Putamen (tissue), 1 donor: ENCODE measurements around the gene SEMA4D.

Experiments
- DNase-seq: peaks from one replicate; pipeline ENCODE4 v3.0.0-alpha.2; 2016; ENCODE audit warnings: low spot score

SEMA4D gene

GRCh38 chr9:89500008-89500407, 2.1 kb upstream of the SEMA4D start:
- no peak for DNase-seq

GRCh38 chr9:89498852-89499480, 1.1 kb upstream of the SEMA4D start:
- DNase-seq = no peak

GRCh38 chr9:89497257-89497963, 503 bp downstream of the SEMA4D start:
- no peak for DNase-seq

- DNase-seq = peak; percentile 56
Observed at GRCh38 chr9:89496645-89497256, 1.2 kb downstream of the SEMA4D start.

GRCh38 chr9:89495824-89496560, 1.9 kb downstream of the SEMA4D start:
- no peak for DNase-seq

- DNase-seq = no peak
Observed at GRCh38 chr9:89494199-89494598, 3.7 kb downstream of the SEMA4D start.

GRCh38 chr9:89493671-89494070, 4.2 kb downstream of the SEMA4D start:
- no peak for DNase-seq

- no peak for DNase-seq
Observed at GRCh38 chr9:89493181-89493580, 4.7 kb downstream of the SEMA4D start.

- no peak for DNase-seq
Observed at GRCh38 chr9:89492586-89492985, 5.3 kb downstream of the SEMA4D start.

GRCh38 chr9:89491694-89492093, 6.2 kb downstream of the SEMA4D start:
- DNase-seq = no peak

- DNase-seq = no peak
Observed at GRCh38 chr9:89489548-89490530, 8.1 kb downstream of the SEMA4D start.

GRCh38 chr9:89488936-89489335, 9.0 kb downstream of the SEMA4D start:
- DNase-seq = no peak

- no peak for DNase-seq
Observed at GRCh38 chr9:89488131-89488530, 9.8 kb downstream of the SEMA4D start.

- DNase-seq = no peak
Observed at GRCh38 chr9:89486681-89487080, 11.2 kb downstream of the SEMA4D start.

- no peak for DNase-seq
Observed at GRCh38 chr9:89484475-89485404, 13.2 kb downstream of the SEMA4D start.

- no peak for DNase-seq
Observed at GRCh38 chr9:89483592-89484474, 14.1 kb downstream of the SEMA4D start.

- no peak for DNase-seq
Observed at GRCh38 chr9:89482901-89483361, 15.0 kb downstream of the SEMA4D start.

- DNase-seq = no peak
Observed at GRCh38 chr9:89482056-89482851, 15.7 kb downstream of the SEMA4D start.
